Nephron (organoid): ENCODE results near the gene WFDC10B.
"Not testable (repeated sequence)": the region's sequence is repeated elsewhere in the genome, so short reads cannot be mapped to it uniquely, and the experiment has no call there.

Experiments
- H3K27ac Mint-ChIP-seq, 3 experiments: 2 replicates each; pipeline ENCODE4 v1.8.0; 2020; ENCODE audit warnings: mixed read lengths in 3 of 3, mild to moderate bottlenecking in 2 of 3, moderate library complexity in 1 of 3
- H3K27me3 Mint-ChIP-seq: 2 replicates; pipeline ENCODE4 v1.8.0; 2021; ENCODE audit warnings: low read depth, mild to moderate bottlenecking, moderate library complexity, mixed read lengths
- H3K36me3 Mint-ChIP-seq: 2 replicates; pipeline ENCODE4 v1.8.0; 2020; ENCODE audit warnings: low read depth, mixed read lengths
- H3K4me1 Mint-ChIP-seq: 2 replicates; pipeline ENCODE4 v1.8.0; 2020; ENCODE audit warnings: mixed read lengths
- H3K4me3 Mint-ChIP-seq, 3 experiments: 2 replicates each; pipeline ENCODE4 v1.8.0; 2020; ENCODE audit warnings: mild to moderate bottlenecking in 3 of 3, mixed read lengths in 3 of 3, moderate library complexity in 2 of 3
- H3K9me3 Mint-ChIP-seq: 2 replicates; pipeline ENCODE4 v1.8.0; 2020; ENCODE audit warnings: mixed read lengths
- CTCF ChIP-seq, 3 experiments: fragments of 200-600 bp; sonication (generic); IDR thresholded peaks; one replicate each; pipeline ENCODE4 v1.5.0; 2021; ENCODE audit warnings: antibody characterized with exemption in 3 of 3; ENCODE audit not compliant: unreplicated experiment in 3 of 3

WFDC10B gene

GRCh38 chr20:45735552-45735951 lies 30.7 kb upstream of the WFDC10B start:
- H3K4me3 Mint-ChIP-seq: no peak overlapping the region
- H3K27ac Mint-ChIP-seq: no peak overlapping the region
- H3K36me3 Mint-ChIP-seq: no peaks in the 10 kb centered on the region
- peaks cover 31% of the 10 kb centered on the region for H3K9me3 Mint-ChIP-seq
- no peak for TF ChIP-seq CTCF (IDR thresholded peaks at IDR 0.05; ENCODE audit: unreplicated experiment in 3 of 3)
- H3K4me1 Mint-ChIP-seq: no peaks in the 10 kb centered on the region
- H3K27me3 Mint-ChIP-seq: peaks cover under 1% of the 10 kb centered on the region

- Mint-ChIP-seq H3K4me1 (no peaks in the 10 kb centered on the region), H3K27me3 (no peaks in the 10 kb centered on the region), H3K4me3 (no peak overlapping the region), H3K27ac (no peak overlapping the region), H3K36me3 (no peaks in the 10 kb centered on the region), H3K9me3 (peaks cover 35% of the 10 kb centered on the region)
- TF ChIP-seq CTCF (IDR thresholded peaks at IDR 0.05; ENCODE audit: unreplicated experiment in 3 of 3): no peak
These were observed 27.4 kb upstream of the WFDC10B start for GRCh38 chr20:45732199-45732598.

GRCh38 chr20:45727044-45727443 lies 22.2 kb upstream of the WFDC10B start:
- TF ChIP-seq CTCF (IDR thresholded peaks at IDR 0.05; ENCODE audit: unreplicated experiment in 3 of 3): no peak
- peaks cover 17% of the 10 kb centered on the region for H3K9me3 Mint-ChIP-seq
- H3K4me1 Mint-ChIP-seq: no peaks in the 10 kb centered on the region
- H3K27me3 Mint-ChIP-seq: peaks cover 4% of the 10 kb centered on the region
- no peaks in the 10 kb centered on the region for H3K36me3 Mint-ChIP-seq
- H3K4me3 Mint-ChIP-seq: no peak overlapping the region
- H3K27ac Mint-ChIP-seq: no peak overlapping the region

- H3K9me3 Mint-ChIP-seq: peaks cover 6% of the 10 kb centered on the region
- peaks cover 4% of the 10 kb centered on the region for H3K27me3 Mint-ChIP-seq
- no peak overlapping the region for H3K27ac Mint-ChIP-seq
- no peaks in the 10 kb centered on the region for H3K4me1 Mint-ChIP-seq
- no peak for TF ChIP-seq CTCF (IDR thresholded peaks at IDR 0.05; ENCODE audit: unreplicated experiment in 3 of 3)
- H3K4me3 Mint-ChIP-seq: no peak overlapping the region
- H3K36me3 Mint-ChIP-seq: no peaks in the 10 kb centered on the region
These were observed 20.3 kb upstream of the WFDC10B start for GRCh38 chr20:45725134-45725533.

GRCh38 chr20:45722047-45722446 lies 17.2 kb upstream of the WFDC10B start, which contains the start of gene SPINT4:
Gene SPINT4 (plus strand): TSS chr20:45722347. CDS start chr20:45722368, 21 bp downstream.
- Mint-ChIP-seq H3K4me1 (no peaks in the 10 kb centered on the region), H3K9me3 (peaks cover 7% of the 10 kb centered on the region), H3K4me3 (no peak within 1 kb of the TSS), H3K27me3 (peaks cover 4% of the 10 kb centered on the region), H3K36me3 (no peaks in the 10 kb centered on the region), H3K27ac (no peak within 1 kb of the TSS)
- TF ChIP-seq CTCF (IDR thresholded peaks at IDR 0.05; ENCODE audit: unreplicated experiment in 3 of 3): no peak

- not testable (repeated sequence) for H3K36me3 Mint-ChIP-seq, H3K27me3 Mint-ChIP-seq, H3K4me1 Mint-ChIP-seq, H3K27ac Mint-ChIP-seq, H3K4me3 Mint-ChIP-seq
- peaks cover 20% of the 10 kb centered on the region for H3K9me3 Mint-ChIP-seq
These were observed 11.4 kb upstream of the WFDC10B start for GRCh38 chr20:45716141-45716688.
